AG20443 (cell line): ENCODE results near the gene PIGQ.

ENCODE experiments used
- DNase-seq: peaks from one replicate; pipeline ENCODE4 v3.0.0; 2012; ENCODE audit warnings: low spot score, mixed read lengths

PIGQ gene

GRCh38 chr16:569445-570254 lies at the start of gene PIGQ:
Gene PIGQ (plus strand): TSS chr16:569968. CDS start chr16:574075, 4,107 bp downstream.
- DNase-seq = peak; percentile 94

DNA sequence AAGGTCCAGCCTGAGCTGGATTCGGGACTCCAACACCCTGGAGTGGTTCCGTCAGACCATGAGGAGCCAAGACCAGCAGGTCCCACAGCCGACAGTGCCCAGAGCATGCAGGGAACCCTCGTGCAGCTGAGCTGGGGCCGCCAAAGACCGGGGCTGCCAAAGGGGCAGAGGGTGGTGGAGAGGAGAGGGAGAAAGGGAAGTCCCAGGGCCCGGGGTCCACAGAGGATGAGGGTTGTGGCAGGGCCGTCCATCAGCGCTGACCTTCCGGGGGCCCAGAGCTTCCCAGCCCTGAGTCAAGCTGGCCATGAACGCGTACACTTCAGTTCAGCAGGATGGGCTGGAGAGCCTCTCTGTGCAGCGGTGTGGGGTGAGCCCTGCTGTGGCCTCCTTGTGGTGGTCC lies 48.9 kb upstream of the PIGQ start:
- no peak for DNase-seq

DNA sequence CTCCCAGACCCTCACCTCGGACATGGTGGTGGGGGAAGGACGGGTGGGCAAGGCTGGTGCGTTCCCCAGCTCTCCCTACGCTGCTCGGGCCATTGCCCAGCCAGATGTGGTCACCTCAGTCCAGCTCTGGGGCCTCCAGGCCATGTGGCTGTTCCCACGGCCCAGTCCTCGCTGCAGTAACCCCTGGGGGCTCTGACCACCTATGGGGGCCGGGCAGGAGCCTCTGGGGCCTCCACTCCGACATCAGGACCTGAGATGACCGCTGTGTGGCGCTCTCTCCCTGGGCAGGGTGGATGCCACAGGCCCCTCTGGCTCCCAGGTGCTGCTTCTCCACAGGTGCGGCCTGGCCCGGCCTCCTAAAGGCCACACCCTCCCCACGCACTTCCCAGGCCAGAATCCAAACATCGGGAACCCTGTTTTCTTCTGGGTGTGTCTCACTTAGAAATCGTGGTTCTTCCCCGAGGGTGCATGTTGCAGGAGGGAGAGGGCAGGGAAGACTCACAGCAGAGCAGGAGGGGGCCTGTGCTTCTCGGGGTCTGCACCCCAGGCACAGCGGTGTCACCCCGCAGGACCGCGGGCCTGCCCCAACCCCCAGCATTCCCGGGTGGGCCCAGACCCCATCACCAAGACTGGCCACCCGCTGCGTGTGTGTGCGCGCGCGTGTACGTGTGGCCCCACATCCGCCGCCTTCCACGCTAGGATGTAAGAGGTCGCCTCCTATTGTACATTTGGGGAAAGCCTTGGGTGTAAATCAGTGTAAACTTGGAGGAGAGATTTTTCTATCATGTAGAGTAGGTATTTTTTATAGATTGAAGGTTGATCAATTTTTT lies 48.2 kb upstream of the PIGQ start:
- no peak for DNase-seq

DNA sequence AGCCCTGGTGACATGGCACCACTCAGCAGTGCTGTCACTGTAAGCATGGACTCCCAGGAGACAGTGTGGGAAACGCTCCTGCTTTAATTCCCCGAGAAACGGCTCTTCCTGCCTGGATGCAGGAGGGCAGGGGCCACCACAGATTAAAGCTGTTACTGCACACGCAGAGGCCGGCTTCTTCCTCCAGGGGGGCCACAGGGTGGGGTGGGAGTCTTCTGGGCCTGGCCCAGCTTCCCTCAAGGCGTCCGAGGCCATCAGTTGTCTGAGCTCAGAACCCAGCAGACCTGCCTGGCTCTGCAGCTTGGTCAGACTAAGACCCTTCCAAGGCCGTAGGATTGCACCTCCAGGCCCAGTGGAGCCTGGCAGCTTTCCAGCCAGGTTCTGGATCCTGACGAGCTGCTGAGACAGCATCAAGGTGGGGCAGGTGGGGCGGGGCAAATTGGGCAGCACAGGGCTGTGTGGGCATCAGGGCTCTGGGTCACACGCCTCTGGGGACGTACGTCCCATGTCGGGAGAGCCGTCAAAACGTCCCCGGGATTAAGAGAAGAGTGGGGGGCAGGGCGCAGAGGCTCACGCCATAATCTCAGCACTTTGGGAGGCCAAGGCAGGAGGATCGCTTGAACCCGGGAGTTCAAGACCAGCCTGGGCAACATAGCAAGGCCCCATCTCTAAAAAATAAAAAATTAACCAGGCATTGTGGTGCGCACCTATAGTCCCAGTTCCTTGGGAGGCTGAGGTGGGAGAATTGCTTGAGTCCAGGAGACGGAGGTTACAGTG lies 47.3 kb upstream of the PIGQ start:
- no peak for DNase-seq

- no peak for DNase-seq
Measured at GRCh38 chr16:523097-523741, 46.5 kb upstream of the PIGQ start.

DNA sequence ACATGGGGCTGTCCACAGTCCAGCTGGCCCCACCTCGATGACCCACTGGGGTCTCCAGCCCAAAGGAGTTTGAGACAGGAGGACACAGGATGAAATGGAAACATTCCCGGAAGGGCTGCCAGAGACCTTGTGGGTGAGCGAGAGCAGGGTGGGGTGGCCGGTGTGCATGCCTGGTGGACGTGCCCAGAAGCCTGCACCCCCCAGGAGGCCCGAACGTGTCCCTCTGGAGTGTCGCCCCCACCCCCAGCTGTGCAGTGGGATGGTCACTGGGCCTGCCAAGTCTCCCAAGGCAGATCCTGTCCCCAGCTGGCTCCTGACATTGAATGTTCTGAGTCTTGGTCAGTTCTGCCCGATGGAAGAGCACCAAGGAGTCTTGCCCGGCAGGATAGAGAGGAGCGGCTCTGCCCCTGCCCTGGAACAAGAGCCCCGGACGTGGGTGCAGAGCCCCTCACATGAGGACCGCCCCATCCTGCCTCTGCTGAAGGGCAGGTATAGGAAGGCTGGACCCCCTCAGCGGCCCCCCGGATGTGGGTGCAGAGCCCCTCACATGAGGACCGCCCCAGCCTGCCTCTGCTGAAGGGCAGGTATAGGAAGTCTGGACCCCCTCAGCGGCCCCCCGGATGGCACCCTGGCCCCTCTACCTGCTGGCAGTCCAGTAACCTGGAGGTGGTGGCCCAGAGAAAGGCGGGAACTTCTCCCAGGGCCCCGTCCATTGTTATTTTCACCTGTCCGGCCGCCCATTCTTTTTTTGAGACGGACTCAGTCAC lies 45.3 kb upstream of the PIGQ start:
- DNase-seq = no peak

DNA sequence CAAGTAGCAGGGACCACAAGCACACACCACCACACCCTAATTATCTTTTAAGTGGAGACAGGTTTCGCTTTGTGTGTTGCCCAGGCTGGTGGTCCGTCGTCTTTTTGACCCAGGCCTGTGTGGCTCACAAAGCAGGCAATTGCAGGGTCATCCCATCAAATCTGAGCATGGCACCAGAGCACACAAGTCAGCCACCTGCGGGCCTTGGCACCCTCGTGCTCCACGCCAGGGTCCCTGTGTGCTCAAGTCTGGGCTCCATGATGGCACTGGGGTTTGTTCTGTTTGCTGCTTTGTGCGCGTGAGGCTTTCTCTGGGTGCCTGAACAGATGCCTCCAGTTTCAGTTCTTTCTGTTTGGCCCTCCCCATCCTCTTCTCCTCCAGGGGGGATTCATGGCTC lies 44.6 kb upstream of the PIGQ start:
- DNase-seq = no peak

DNA sequence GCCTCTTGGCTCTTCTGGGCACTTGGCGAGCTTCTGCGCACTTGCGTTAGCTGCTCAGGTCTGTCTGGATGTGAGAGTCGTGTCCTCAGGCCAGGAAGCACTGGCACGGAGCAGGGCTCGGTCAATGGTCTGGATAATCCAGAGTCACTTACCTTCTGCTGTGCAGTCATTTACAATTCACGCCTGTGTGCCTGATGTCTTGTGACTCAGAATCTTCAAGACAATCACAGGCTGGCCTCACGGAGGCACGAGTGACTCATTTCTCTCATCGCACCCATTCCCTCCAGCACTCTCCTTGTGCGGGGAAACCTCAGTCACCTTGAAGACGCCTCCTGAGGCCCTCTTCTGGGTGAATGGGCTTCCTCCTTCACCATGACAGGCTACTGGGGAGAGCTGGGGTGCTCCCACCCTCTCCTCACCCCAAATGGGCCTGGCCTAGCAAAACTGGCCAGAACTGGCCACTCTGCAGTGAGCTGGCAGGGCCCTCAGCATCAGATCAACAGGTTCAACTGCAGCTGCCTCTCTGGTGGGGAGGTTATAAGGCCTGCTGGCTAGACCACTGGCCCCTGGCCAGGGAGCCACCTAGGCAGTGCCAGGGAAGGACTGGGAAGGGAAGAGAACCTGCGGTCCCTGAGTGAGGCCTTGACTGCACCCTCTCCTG lies 44.1 kb upstream of the PIGQ start:
- peak; percentile 76 for DNase-seq

DNA sequence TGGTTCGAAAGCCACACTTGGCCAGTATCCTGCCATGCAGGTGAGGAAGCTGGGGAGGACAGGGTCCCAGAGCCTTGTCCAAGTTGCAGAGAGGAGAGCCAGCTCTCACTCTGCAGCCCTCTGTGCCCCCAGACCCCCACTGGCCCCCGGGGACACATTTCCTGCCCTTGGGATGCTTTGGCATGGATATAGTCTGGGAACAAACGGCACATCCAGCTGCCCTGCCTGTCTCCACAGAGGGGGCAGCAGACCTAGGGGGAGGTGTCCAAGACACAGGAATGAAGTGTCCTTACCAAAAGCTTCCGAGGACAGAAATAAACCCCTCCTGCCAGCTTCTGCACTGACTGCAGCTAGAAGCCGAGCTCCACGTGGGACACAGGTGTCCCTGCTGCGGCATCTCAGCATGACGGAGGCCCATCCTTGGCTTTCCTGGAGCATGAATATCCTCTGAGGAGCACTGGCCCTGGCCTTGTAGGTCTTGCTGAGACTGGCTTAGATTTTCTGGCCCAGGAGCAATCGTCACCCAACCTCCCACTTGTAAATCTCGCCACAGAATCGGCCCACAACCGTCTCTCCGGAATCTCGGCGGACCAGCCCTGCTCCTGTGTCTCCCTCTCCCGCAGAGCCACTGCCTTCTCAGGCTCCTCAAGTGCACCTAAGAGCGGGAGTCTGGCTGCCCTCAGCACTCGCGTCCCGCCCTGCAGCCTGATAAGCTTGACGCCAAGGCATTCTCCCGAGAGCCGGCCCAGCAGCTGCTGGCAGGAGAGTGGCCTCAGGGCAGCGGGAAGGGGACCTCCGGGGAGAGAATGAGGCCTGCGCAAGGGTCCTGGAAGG lies 43.4 kb upstream of the PIGQ start:
- DNase-seq = peak; percentile 39

GRCh38 chr16:527015-527903 lies 42.5 kb upstream of the PIGQ start, which contains the start of gene CAPN15:
Gene CAPN15 (plus strand): TSS chr16:527712. CDS start chr16:546839, 19,127 bp downstream.
- DNase-seq = peak; percentile 94

GRCh38 chr16:528111-529011 lies 41.4 kb upstream of the PIGQ start:
- peak; percentile 60 for DNase-seq

DNA sequence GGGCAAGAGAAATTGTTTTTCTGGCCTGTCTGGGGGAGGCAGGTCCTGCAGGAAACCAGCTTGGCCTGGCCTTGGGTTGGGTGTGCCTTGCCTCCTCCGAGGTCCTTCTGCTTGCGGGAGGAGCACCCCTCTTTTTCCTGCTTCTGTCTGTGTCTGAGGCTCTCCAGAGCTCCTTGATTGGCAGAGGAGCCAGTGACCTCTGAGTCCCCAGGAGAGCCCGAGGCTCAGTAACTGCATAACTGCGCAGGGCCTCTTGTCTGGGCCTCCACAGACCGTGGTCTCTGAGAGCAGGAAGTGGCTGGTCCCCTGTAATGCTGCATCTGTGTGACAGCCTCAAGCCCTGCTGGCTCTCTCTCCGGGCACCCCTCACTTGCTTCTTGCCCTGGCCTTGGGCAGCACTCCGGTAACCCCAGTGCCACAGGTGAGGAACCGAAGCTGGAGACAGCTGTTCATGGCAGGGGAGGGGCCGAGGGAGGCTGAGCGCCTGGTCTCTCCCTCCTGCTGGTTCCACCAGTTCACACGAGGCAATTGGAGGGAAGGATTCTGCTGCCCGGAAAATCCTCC lies 40.7 kb upstream of the PIGQ start:
- DNase-seq = no peak

- no peak for DNase-seq
Measured at GRCh38 chr16:530111-530817, 39.5 kb upstream of the PIGQ start.

GRCh38 chr16:531494-532125 lies 38.2 kb upstream of the PIGQ start:
- no peak for DNase-seq

- no peak for DNase-seq
Measured at GRCh38 chr16:533391-534123, 36.2 kb upstream of the PIGQ start.
